ENCODE results near the gene RUBCNL. TPM values are rescaled to one million over a fixed set of nuclear protein-coding genes. Genes with fewer than 3 reads are reported as not detected.

RUBCNL gene
- total RNA-seq, 1 experiment from 2014 or later, result 16.0 TPM

DNA sequence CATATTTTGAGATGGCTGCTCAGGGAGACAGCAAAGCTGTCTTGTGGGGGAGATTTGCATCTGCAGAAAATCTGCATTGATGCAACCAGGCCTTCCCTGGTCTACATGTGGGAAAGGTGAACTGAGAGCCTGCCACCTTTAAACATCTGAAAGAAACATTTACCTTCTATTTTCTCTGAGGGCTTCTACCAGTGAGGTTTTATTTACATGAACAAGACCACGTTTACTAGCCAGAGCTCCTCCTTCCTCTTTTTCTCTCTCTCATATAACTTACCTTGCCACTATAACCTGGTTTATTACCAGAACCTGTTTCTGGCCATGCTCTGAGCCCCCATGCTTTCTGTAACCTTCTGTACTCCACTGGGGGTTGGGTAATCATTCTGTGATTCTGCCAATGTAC lies 14.4 kb upstream of the RUBCNL start:
- H3K27me3 Mint-ChIP-seq (ENCODE audit: insufficient read depth, unreplicated experiment), result no peaks in the 10 kb centered on the region
- Histone ChIP-seq H3K36me3 (ENCODE audit: control insufficient read depth, insufficient read depth, low read length) (no peaks in the 10 kb centered on the region), H3K4me1 (peaks cover 9% of the 10 kb centered on the region; the same call in 1 of the 2 replicates), H3K9me3 (0 out of 2 replicates have a peak, but pooled peaks cover 9% of the 10 kb centered on the region), H3K27me3 (replicated peaks; ENCODE audit: control insufficient read depth, insufficient read depth, low read length) (no peaks in the 10 kb centered on the region), H3K4me3 (ENCODE audit: low read depth, low read length) (no peak overlapping the region)
- no peaks in the 10 kb centered on the region for H3K4me1 Mint-ChIP-seq (ENCODE audit: low read depth, unreplicated experiment)
- BruUV-seq (replicated peaks), result no TSS peak
- ChIA-PET POLR2A (no interaction called here), CTCF (no interaction called here)
- DNase-seq, result no peak
- peaks cover 6% of the 10 kb centered on the region for H3K36me3 Mint-ChIP-seq (ENCODE audit: insufficient read depth, unreplicated experiment)
- TF ChIP-seq, protein P1, sequence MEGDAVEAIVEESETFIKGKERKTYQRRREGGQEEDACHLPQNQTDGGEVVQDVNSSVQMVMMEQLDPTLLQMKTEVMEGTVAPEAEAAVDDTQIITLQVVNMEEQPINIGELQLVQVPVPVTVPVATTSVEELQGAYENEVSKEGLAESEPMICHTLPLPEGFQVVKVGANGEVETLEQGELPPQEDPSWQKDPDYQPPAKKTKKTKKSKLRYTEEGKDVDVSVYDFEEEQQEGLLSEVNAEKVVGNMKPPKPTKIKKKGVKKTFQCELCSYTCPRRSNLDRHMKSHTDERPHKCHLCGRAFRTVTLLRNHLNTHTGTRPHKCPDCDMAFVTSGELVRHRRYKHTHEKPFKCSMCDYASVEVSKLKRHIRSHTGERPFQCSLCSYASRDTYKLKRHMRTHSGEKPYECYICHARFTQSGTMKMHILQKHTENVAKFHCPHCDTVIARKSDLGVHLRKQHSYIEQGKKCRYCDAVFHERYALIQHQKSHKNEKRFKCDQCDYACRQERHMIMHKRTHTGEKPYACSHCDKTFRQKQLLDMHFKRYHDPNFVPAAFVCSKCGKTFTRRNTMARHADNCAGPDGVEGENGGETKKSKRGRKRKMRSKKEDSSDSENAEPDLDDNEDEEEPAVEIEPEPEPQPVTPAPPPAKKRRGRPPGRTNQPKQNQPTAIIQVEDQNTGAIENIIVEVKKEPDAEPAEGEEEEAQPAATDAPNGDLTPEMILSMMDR (IDR thresholded peaks at IDR 0.05; ENCODE audit: insufficient read depth in 1 of 2, low read depth in 1 of 2, low read length in 1 of 2, severe bottlenecking in 1 of 2, unreplicated experiment in 1 of 2), result no peak
- no peak overlapping the region for H3K4me3 Mint-ChIP-seq (ENCODE audit: unreplicated experiment)
- peaks cover 10% of the 10 kb centered on the region for H3K9me3 Mint-ChIP-seq (ENCODE audit: unreplicated experiment)
- H3K27ac Mint-ChIP-seq (ENCODE audit: unreplicated experiment), result no peak overlapping the region
- intact Hi-C loops (cut with micrococcal nuclease; ENCODE audit: unreplicated experiment), result no loop called here

DNA sequence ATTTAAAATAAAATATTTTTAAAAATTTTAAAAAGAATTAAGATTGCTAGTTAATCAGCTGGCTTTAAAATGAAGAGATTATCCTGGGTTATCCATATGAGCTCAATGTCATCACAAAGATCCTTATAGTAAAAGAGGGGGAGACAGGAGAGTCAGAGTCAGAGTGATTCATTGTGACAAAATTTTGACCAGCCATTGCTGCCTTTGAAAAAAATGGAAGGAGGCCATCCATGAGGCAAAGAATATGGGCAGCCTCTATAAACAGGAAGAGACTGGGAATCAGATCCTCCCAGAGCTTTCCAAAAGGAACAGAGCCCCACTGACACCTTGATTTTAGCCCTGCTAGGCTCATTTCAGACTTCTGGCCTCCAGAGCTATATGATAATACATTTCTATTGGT lies 9.3 kb upstream of the RUBCNL start:
- no peaks in the 10 kb centered on the region for H3K36me3 Mint-ChIP-seq (ENCODE audit: insufficient read depth, unreplicated experiment)
- no peak overlapping the region for H3K4me3 Mint-ChIP-seq (ENCODE audit: unreplicated experiment)
- intact Hi-C loops (cut with micrococcal nuclease; ENCODE audit: unreplicated experiment), result no loop called here
- Histone ChIP-seq H3K9me3 (no peaks in the 10 kb centered on the region), H3K36me3 (ENCODE audit: control insufficient read depth, insufficient read depth, low read length) (no peaks in the 10 kb centered on the region), H3K4me1 (peaks cover 17% of the 10 kb centered on the region), H3K4me3 (ENCODE audit: low read depth, low read length) (no peak overlapping the region), H3K27me3 (replicated peaks; ENCODE audit: control insufficient read depth, insufficient read depth, low read length) (no peaks in the 10 kb centered on the region)
- POLR2A ChIA-PET, result no interaction called here
- TF ChIP-seq, protein P1 (IDR thresholded peaks at IDR 0.05; ENCODE audit: insufficient read depth in 1 of 2, low read depth in 1 of 2, low read length in 1 of 2, severe bottlenecking in 1 of 2, unreplicated experiment in 1 of 2), result no peak
- H3K27me3 Mint-ChIP-seq (ENCODE audit: insufficient read depth, unreplicated experiment), result no peaks in the 10 kb centered on the region
- H3K27ac Mint-ChIP-seq (ENCODE audit: unreplicated experiment), result no peak overlapping the region
- CTCF ChIA-PET, result no interaction called here
- no peaks in the 10 kb centered on the region for H3K9me3 Mint-ChIP-seq (ENCODE audit: unreplicated experiment)
- no peak for DNase-seq
- BruUV-seq (replicated peaks), result no TSS peak
- H3K4me1 Mint-ChIP-seq (ENCODE audit: low read depth, unreplicated experiment), result peaks cover 10% of the 10 kb centered on the region

DNA sequence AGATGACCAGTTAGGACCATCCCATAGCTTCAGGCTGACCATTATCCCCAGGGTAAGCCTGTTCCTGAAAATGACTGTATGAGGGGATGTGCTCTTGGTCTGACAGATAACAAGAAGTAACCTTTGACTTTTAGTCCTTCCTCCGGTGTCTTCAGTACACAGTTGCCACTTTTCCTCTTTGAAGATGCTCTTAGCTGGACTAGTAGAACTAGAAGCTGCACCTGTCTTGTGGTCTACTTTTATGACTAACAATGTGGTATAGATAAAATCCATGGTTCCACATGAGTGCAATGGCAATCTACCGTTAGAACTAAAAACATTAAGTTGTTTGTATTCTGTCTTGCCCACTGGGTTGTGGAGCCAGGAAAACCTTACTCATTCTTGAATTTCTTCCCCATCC lies 5.9 kb upstream of the RUBCNL start:
- Mint-ChIP-seq H3K27me3 (ENCODE audit: insufficient read depth, unreplicated experiment) (no peaks in the 10 kb centered on the region), H3K27ac (ENCODE audit: unreplicated experiment) (no peak overlapping the region), H3K4me1 (ENCODE audit: low read depth, unreplicated experiment) (peaks cover 26% of the 10 kb centered on the region), H3K9me3 (ENCODE audit: unreplicated experiment) (no peaks in the 10 kb centered on the region), H3K36me3 (ENCODE audit: insufficient read depth, unreplicated experiment) (no peaks in the 10 kb centered on the region), H3K4me3 (ENCODE audit: unreplicated experiment) (no peak overlapping the region)
- Histone ChIP-seq H3K4me1 (peaks cover 31% of the 10 kb centered on the region), H3K4me3 (ENCODE audit: low read depth, low read length) (no peak overlapping the region), H3K9me3 (no peaks in the 10 kb centered on the region), H3K27me3 (replicated peaks; ENCODE audit: control insufficient read depth, insufficient read depth, low read length) (no peaks in the 10 kb centered on the region), H3K36me3 (ENCODE audit: control insufficient read depth, insufficient read depth, low read length) (no peaks in the 10 kb centered on the region)
- intact Hi-C loops (cut with micrococcal nuclease; ENCODE audit: unreplicated experiment), result no loop called here
- ChIA-PET CTCF (no interaction called here), POLR2A (no interaction called here)
- TF ChIP-seq, protein P1 (IDR thresholded peaks at IDR 0.05; ENCODE audit: insufficient read depth in 1 of 2, low read depth in 1 of 2, low read length in 1 of 2, severe bottlenecking in 1 of 2, unreplicated experiment in 1 of 2), result no peak
- DNase-seq, result no peak
- no TSS peak for BruUV-seq (replicated peaks)
